GM21786 (cell line): ENCODE measurements around the gene LY6G6F.

ENCODE experiments used
- ATAC-seq: cut with Tn5 transposase; IDR thresholded peaks from one replicate; pipeline ENCODE4 v1.9.1; 2021; ENCODE audit not compliant: unreplicated experiment

Gene LY6G6F

DNA sequence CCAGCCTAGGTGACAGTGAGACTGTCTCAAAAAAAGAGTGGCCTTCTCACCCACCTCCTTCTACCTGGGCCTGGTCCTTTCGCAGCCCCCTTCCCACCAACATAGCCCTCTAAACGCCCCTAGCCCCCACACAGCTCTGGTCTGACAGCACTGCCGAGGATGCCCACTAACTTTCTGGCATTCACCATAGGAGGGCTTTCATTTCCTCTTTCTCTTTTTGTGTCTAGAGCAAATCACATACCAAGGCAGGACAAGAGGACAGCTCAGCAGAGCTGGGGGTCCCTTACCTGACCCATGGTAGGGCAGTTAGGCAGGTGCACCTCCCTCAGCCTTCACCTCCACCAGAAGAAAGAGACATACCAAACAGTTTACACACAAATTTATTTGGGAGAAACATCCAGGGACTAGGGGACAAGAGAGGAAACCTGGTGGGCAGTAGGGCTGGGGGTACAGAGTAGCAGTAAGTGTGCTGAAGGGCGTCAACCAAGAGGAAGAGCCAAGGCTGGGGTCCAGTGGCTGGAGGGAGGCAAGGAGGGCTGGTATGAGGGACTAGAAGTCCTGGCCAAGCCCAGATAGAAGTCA is 30.3 kb upstream of the LY6G6F start:
- no peak for ATAC-seq

DNA sequence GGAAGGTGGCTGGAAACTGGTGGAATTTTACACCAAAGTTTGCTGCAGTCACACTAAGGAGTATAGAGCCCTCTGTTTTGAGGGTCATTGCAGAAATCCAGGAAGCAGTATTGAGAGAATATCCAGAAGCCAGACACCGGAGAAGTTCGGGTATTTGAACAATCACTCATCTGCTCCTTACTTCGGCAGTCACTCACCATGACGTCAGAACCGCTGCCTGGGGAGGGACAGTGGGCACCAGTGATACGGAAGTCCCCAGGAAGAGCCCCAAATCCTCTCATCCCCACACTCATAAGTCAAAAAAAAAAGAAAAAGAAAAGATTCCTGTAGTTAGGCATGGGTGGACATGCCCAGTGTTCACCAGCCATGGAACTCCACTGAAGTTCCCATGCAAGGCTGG is 29.8 kb upstream of the LY6G6F start:
- ATAC-seq: no peak

DNA sequence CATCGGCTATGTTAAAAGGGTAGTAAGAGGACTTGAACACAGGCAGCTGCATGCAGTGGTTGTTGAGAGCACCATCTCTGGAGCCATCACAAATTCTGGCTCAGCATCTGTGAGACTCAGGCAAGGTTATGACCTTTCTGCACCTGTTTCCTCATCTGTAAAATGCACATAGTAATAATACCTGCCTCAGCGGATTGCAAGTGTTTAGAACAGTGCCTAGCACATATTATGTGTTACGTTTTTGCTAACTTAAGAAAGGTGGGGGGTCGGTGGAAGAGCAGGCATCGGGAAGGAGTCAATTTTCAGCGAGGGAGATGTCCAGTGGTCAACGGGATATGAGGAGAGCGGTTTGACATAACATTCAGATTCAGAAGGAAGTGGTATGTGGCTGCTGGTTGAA is 28.7 kb upstream of the LY6G6F start:
- ATAC-seq: no peak

DNA sequence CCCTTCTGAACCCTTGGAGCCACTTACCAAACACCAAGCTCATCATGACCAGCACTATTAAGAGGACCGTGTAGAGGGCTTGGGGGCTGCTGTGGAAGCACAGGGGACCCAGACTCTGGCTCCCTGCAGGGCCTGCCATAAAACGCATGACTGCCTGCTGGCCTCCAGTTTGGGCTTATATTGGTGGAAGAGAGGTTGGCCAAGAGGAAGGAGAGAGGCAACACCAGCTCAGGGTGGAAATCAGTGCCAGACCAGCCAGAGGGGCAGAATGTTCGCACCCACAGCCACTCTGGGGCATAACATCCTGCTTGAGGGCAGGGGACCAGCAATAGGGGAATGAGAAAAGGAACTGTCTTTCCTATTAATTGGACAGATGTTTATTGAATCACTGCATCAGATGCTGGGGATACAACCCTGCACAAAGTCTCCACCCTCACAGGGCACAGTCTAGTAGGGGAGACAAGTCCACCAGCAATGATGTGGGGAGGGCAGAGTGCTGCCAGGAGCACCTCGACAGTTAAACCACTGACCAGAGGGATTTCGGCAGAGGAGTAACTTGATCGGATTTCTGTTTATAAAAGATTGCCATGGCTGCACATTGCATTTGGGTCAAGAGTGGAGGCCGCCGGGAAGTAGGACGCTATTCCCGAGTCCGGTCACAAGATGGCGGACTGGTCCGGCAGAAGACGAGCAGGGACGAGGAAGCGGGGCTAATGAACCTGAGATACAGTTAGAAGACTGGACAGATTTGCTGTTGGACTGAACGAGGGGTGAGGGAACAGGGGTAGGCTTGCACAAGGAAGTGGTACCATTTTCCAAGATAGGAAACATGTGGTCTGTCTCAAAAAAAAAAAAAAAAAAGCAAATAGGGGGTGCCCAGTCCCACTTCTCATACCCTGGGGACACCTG is 26.2 kb upstream of the LY6G6F start, which contains the start of gene LY6G5C:
TSS of gene LY6G5C (minus strand) at position 842 of the 909 bp plus-strand sequence. CDS start at position 148, 694 bp downstream.
- no peak for ATAC-seq

DNA sequence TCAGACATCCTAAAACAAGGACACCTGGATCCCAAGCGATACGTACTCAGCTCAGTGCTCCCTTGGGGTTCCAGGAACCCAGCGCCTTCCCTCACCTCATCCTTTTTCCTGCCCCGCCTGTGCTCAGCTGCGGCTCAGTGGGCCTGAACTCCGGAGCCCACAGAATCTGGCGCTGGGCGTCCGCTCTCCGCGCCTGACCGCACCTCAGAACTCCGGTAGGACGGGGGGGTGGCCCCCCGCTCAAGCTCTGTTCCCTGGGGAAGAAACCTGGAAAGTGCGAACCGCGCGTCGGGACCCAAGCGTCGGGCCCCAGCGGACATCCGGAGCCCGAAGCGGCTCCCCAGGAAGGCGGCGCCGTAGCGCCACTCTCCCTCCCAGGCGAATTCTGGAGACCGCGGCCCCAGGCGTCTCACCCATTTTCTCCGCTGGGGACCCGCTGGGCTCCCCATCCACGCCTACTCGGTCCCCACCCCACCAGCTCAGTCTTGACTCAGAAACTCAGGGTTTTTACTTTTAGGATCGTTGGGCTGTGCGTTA is 25.5 kb upstream of the LY6G6F start:
- ATAC-seq: no peak

DNA sequence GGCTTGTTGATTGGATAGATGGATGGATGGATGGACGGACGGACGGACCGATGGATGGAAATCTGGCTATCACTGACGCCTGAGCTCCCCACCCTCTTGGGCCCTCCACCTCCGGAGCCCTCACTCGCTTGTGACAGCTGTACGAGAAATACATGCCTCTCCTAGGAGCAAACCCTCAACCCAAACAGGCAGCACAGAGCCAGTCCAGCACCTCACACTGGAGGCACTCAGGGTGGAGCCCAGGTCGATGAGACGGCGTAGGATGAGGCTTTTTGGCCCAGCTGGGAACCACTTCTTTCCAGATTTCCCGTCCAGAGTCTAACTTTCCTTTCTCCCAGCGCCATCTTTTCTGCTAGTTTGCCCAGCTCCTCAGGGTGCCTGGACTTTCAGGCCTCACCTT is 23.1 kb upstream of the LY6G6F start:
- ATAC-seq: no peak

DNA sequence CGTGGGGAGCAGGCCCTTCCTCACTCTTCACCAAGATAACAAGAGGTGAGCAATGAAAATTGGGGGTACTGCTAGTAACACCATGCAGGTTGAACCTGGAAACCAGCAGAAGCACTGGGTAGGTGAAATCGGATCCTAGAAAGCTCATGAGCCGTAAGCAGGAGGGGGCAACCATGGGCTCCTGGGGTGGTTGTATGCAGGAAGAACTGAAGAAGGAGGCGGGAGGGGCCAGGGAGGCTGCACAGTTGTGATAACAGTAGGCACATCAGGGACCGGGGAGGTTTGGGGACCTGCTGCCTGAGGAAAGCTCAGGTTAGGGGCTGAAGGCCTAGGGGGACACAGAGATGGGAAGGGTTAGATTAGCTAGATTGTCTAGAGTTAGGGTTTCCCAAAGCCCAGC is 20.2 kb upstream of the LY6G6F start:
- ATAC-seq: no peak

DNA sequence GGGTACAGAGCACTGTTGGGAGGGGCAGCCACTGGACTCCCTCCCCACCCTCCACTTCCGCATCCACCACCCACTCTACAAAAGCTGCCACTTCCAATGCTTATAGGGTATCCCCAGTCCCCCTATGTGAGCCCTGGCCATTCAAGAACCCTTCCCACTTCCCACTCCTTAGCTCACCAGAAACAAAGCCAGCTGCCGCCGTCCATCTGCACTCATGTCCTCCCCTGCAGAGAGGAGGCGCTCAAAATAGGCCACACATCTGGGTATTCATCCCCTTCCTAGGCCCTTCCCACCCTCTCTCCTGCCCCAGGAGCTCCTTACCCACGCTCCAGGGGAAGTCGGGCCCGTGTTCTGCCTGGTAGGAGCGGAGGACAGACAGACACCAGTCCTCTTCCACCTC is 19.3 kb upstream of the LY6G6F start:
- no peak for ATAC-seq

DNA sequence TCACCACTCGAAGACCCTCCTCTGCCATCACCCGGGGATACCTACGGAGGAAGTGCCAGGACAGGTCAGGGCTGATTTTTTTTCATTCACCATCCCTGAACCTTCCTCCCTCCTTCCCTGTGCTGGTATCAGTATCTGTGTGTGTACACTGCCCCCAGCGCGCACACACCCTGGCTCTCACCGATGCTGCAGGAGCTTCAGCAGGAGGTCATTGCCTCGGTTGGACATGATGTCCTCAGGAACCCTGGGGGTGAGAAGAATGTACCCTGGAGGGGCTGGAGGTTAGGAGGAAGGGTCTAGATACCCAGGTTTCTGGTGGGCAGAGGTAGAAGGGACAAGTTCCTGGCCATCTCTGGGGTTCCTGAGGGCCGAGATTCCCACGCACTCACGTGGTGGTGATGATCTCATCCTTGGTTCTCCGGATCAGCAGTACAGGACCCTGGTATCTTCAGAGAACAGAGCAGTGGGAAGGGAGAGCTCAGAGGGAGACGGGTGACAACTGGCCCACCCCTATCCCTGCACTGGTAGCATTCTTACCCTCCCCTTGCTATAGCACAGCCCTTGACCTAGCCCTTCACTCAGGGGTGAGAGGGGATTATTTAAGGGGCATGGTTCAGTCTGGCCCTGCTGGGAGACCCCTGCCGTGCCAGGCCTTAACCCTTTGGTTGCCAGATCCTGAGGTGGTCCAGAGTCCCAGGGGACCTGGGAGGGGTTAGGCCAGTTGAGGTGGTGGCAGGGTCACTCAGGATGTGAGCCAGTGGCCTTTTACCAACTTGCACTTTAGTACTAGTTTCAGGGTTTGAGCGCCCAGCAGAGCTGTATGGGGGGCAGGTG is 18.6 kb upstream of the LY6G6F start:
- no peak for ATAC-seq

DNA sequence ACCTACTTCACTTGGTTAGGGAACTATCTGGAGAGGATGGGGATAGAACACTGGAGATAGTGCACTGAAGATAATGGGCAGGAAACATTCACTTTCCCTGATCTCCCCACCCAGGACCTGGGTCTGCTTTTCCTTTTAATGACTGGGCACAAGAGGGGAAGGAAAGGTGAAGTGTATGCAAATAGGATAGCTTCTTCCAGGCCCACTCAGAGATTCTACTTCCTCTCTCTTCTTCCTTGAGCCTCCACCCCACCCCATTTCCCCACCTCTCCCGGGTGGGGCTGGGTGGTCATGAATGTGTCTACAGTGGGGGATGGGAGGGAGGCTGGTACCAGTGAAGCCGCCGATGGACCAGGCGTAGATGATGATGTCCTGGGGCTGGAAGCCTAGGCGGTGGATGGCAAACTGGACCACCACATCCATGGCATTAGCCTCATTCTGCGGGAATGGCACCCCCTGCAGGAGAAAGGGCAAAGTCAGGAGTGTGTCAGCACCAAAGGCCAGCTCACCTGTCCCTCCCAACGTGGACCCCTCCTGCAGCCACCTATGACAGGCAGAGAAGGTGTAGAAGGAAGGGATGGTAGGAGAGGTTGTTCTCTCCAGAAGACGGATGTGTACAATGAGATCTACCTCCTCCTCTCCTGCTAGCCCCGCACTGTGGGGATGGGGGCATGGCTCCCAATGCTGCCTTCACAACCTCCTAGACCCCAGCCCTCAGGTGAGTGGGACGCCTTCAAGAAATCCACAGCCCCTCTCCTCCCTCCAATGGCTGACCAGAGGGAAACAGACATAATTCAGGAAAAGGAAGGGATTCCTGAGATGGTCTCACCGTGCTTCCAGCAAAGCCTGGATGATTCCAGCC is 17.2 kb upstream of the LY6G6F start:
- no peak for ATAC-seq

DNA sequence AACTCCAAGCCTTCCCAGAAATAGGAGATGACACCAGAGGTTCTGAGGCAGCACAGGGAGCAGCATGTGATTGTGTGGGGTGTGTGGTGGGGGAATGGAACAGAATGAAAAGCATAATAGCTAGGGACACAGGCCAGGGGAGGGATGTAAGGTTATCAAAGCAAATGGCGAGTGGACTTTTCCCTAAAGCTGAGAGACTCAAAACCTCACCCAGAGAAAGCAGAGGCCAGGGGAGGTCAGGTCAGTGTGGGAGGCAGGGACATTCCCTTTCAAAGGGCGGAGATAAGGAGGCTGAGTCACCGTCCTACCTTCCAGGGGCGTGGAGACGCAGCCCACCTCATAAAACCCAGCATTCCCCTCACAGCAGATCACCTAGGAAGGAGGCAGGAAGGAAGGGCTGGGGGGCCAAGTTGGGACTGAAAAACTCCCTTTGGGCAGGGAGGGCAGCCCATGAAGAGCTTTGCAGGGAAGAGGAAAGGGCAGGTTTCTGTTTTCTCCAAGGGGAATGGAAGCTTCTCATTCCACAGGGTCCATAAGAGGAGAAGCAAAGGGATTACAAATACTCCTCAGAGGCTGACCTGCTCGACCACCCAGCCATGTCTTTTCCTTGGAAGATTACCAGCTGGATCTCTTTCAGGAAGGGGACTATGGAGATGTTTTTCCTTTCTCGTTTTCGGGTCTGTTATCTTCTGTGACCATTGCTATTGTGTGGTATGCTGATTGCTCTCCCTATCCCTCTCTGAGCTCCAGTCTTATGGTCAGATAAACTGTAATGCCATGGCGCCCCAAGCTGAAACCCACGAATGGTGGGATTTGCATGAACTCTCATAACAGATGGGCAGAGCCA is 16.2 kb upstream of the LY6G6F start:
- ATAC-seq: no peak

DNA sequence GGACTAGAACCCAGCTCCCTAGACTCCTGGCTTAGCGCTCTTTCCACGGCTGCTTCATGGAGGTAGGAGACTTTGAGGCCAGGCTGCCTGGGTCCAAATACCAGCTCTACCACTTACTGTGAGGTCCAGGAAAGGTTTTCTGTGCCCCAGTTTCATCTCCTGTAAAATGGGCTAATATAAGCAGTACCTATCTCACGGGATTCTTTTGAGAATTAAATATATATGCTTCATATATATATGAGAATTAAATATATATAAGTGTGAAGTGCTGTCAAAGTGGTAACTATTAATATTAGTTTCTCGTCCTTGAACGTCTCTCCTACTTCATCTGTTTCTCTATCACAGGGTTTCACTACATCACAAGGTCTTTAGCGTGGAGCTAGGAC is 15.6 kb upstream of the LY6G6F start:
- no peak for ATAC-seq

DNA sequence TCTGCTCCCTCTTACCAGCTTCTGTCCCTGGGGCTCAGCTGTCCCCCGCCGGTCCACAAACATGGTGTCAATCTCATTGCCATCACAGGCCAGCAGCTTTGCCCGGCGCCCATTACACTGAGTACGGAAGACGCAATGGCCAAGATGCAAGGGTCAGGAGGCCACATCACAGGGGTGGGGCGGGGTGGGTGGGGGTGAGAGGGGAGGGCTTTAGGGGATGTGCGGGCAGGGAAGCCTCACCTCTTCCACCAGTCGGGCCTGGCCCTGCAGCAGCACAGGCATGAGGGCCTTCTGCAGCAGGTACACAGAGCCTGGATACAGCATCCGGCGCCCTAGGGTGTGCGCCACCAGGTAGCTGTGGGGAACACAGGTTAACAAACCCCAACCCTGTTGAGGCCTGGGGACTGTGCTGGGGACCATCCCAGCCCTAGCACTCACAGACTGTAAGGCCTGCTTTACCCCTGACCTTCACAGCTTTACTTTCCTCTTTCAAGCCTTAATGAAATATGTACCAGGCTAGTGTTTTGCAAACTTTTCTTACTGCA is 15.0 kb upstream of the LY6G6F start:
- ATAC-seq: no peak

DNA sequence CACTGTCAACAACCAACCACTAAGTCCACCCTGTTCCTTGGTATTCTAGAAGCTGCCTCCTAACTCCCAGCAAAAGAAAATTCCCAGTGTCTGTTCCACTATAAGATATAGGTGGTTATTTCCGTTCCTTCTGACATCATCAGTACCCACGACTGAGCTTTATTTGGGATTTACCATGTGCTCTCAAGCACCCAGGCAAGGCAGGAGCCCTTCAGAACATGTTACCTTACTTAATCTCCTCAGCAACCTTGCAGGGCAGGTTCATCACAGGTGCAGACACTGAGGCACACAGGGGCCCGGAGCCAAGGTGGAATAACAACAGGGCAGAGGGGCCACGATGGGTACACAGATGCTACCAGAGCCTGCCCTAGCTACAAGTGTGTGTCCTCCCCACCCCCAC is 14.3 kb upstream of the LY6G6F start:
- ATAC-seq: no peak

DNA sequence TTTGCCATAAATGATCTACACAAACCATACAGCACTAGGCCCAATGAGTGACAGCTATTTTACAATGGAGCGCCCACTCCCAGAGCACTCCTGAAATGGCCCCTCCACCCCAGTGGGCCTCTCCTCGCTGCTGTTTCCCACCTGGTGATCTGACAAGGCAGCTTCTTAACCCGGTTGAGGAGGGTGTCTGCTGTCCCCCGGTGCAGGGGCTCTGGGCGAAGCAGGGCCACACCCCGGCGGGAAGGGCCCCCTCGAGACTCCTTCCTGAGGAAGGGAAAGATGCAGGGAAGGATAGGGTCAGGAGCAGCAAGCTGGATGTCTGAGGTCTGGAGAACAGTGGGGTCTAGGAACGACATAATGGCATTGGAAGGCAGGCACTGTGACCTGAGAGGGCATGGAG is 13.8 kb upstream of the LY6G6F start:
- ATAC-seq: no peak

DNA sequence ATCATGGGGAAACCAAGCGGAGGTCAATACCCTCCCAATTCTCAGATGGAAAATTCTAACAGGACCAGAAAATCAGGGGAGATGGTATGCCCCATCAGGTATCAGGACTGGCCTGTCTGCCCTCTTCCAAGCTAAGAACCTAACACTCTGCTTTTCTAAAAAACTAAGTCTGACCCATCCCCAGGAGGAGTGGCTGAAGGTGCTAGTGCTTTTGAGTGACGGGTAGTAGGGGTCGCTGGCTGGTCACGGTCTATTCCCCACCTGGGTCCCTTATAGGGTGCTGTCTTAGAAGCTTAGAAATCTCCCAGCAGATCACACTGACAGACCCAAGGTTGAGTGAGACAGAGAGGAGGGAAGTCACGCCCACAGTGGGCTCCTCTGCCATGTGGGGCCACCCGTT is 13.1 kb upstream of the LY6G6F start:
- ATAC-seq: no peak

DNA sequence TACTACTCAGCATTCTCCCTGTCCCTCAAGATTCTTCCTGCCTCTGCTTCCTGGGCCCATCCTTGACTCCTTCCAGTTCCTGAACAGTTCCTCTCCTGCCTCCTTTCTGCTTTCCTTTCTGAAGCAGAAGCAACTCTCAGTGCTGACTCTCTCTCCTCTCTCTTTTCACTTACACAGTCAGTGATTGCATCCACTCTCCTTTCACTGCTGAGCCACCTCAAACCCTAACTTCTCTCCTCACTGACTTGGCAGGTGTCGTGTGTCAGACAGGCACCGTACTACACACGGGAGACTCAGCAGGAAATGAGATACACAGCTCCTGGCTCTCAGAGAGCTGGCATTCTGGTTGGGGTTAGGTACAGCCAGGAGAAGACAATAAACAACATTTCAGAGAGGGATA is 9.1 kb upstream of the LY6G6F start:
- ATAC-seq: no peak

DNA sequence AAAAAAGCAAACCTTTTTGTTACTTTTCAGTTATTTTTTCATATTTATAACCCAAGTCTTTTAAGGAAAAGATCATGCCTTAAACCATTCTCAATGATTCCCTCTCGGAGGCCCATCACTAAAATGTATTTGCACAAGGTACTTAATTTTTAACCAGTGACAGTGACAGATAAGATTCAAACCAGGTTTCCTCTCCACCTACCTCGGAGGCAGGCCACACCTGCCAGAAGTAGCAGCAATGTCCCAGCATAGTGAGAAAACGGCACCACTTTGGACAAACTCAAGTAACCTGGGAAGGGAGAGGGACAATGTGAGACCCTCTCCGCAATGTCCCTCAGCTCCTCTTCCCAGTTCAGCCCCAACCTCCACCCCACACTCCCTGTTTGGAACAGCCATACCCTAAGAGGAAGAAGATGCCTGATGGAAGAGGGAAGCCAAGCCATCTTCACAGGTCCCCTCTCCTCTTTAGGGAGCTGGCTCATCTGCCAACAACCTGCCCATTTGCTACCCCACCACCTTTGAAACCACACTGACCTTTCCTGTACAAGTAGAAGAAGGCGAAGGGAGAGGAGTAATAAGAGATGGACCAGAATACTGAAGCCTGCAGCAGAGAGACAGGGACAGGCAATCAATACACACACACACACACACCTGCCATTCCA is 5.8 kb upstream of the LY6G6F start:
- no peak for ATAC-seq
